Heart right ventricle (tissue), 16 donors: ENCODE results near the gene SPACA4. TPM values are rescaled to one million over a fixed set of nuclear protein-coding genes. Genes with fewer than 3 reads are reported as not detected.
"Not testable (repeated sequence)": the region's sequence is repeated elsewhere in the genome, so short reads cannot be mapped to it uniquely, and the experiment has no call there.

Experiments
- ATAC-seq, 8 donors: fragments of 200-7000 bp; cut with Tn5 transposase; one replicate each; pipeline ENCODE4 v1.9.1; 2020; ENCODE audit warnings: mild to moderate bottlenecking in 8 of 8, moderate library complexity in 8 of 8, moderate number of reproducible peaks in 1 of 8
- DNase-seq, 2 donors: peaks; one replicate each; pipeline ENCODE4 v3.0.0-alpha.2; 2020
- H3K27ac ChIP-seq, 10 donors: fragments of 200-600 bp; sonication (generic) in 2 of 10; one replicate each; pipeline versions ENCODE4 v1.5.0 to v1.8.0; 2020 to 2022; ENCODE audit warnings: mild to moderate bottlenecking in 3 of 10
- H3K27me3 ChIP-seq, 7 donors: fragments of 200-600 bp; one replicate each; pipeline ENCODE4 v1.8.0; 2021 to 2022; ENCODE audit warnings: mild to moderate bottlenecking in 2 of 7
- H3K36me3 ChIP-seq, 9 donors: fragments of 200-600 bp; sonication (generic) in 1 of 9; one replicate each; pipeline versions ENCODE4 v1.5.0 to v1.8.0; 2020 to 2022; ENCODE audit warnings: mild to moderate bottlenecking in 2 of 9
- H3K4me1 ChIP-seq, 9 donors: fragments of 200-600 bp; sonication (generic) in 1 of 9; one replicate each; pipeline versions ENCODE4 v1.5.0 to v1.8.0; 2020 to 2022; ENCODE audit warnings: mild to moderate bottlenecking in 4 of 9
- H3K4me3 ChIP-seq, 10 donors: fragments of 200-600 bp; sonication (generic) in 2 of 10; one replicate each; pipeline versions ENCODE4 v1.5.0 to v1.8.0; 2020 to 2022; ENCODE audit warnings: mild to moderate bottlenecking in 7 of 10, moderate library complexity in 2 of 10
- H3K9me3 ChIP-seq, 11 donors: fragments of 200-600 bp in 10 of 11; sonication (generic) in 2 of 11; one replicate each; pipeline versions ENCODE4 v1.5.0 to v1.8.0; 2013 to 2022; ENCODE audit warnings: mild to moderate bottlenecking in 2 of 11, control low read depth in 1 of 11, moderate library complexity in 1 of 11
- CTCF ChIP-seq, 9 donors: fragments of 200-600 bp; sonication (generic) in 2 of 9; IDR thresholded peaks; one replicate each; pipeline versions ENCODE4 v1.5.0 to v1.8.0; 2021 to 2022; ENCODE audit warnings: antibody characterized with exemption in 9 of 9, mild to moderate bottlenecking in 5 of 9, moderate library complexity in 1 of 9
- WGBS, 2 donors: extraction: QIAGEN DNeasy Blood & Tissue Kit; methylation state at CpG; one replicate each; pipeline ENCODE4 v1.1.7; 2013; ENCODE audit warnings: inconsistent platforms in 1 of 2; 5-methylcytosine and 5-hydroxymethylcytosine counted together
- intact Hi-C, 10 donors: fragments of 100-400 bp; cut with DNase I; formaldehyde crosslinking; loops; one replicate each; pipeline versions ENCODE4 v1.11.1 to v1.14.2; 2022
- polyA plus RNA-seq, 2 donors: library from polyadenylated mRNA; stranded (reverse); fragments of 200-250 nt; gene quantifications; one replicate each; pipeline ENCODE4 v1.2.3, GENCODE V29; 2013
- total RNA-seq, 10 donors: library from RNA; stranded (reverse); fragmentation: NEBNext Ultra II Directional in 3 of 10; extraction: Animal tissue kit (Norgen Biotek cat#: 25700) in 3 of 10; gene quantifications; one replicate each; pipeline versions ENCODE4 v1.2.1 to v1.2.4, GENCODE V29; 2021 to 2023
- donor health status: Arrhythmogenic right ventricular cardiomyopathy.
- donor health status: ischemic (EF 13 %, LVEDD 7.1; RV severe dilation, severe dysfunction).
- donor health status: healthy with polysubstance abuse.
- donor health status: DM: no; HTN: yes; CAD: no.
- donor health status: DM: no; HTN: no; CAD: no.
- donor health status: ischemic (EF 25% LVEDD 6.9; RV normal size, moderate dysfunction).
- donor health status: ischemic (EF 25% LVEDD 5.7; RV mildly dilated, moderate dysfunction).
- donor health status: healthy.
- donor health status: DM: yes; HTN: yes; CAD: no.
- donor health status: Ischemic cardiomyopathy.
- donor health status: ischemic (EF 35%, LVEDD 5.7; RV mildly dilated, moderate dysfunction).
- donor health status: nonischemic (EF 11% LVEDD 7.7; RV severe dilation, severe dysfunction).
- donor health status: DM: yes; HTN: yes; CAD: no.
- donor health status: PGD.
- donor health status: ischemic (EF 29% LVEDD 5.4; RV normal size, mild dysfunction).
- donor health status: nonischemic (EF 23%, LVEDD 6.1; RV moderate dilation, normal function).

Gene SPACA4
- total and polyA plus RNA-seq, 12 donors, result not detected

DNA sequence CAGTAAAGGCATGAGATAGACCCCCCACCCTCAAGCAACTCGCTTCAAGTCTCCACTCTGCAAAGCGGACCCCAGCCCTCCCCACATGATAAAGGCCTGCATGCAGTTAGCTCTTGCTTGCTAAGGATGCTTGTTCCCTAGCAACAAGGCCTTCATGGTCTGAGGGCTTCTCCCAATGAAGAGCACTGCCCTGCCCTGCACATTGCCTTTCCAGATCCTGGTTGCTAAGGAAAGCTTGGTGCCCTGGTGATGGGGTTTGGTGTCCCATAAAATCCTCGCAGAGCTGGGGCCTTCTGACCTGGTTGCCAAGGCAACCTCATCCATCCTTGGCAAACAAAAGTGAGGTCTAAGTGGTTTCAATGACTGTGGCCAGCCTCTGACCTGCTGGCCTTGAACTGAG lies 24.7 kb downstream of the SPACA4 start:
- DNase-seq, result no peak
- Histone ChIP-seq H3K4me3 (peak overlapping the region in 4 of 10 donors; percentile 1 to 20 (median 13)), H3K27me3 (no peaks in the 10 kb centered on the region), H3K4me1 (peaks cover 16 to 65% (median 57%) of the 10 kb centered on the region in 9 donors), H3K27ac (peak overlapping the region; percentile 46 to 84 (median 78)), H3K9me3 (no peaks in the 10 kb centered on the region), H3K36me3 (peaks cover 0 to 67% (median 3%) of the 10 kb centered on the region in 9 donors)
- 68 to 70% methylated on average over 3 of the region's 3 CpGs for WGBS, 2 donors
- no peak for ATAC-seq
- TF ChIP-seq CTCF (IDR thresholded peaks at IDR 0.05), result no peak
- intact Hi-C loops, result loop anchor here in 2 of 10 donors (10.0 kb wide), 1 partner anchor 334 kb away; the partner anchor contains the start of gene FTL (in 2 of the 2)

GRCh38 chr19:48632286-48632685 lies 25.7 kb downstream of the SPACA4 start:
- H3K27me3 ChIP-seq, ATAC-seq, H3K4me3 ChIP-seq, H3K9me3 ChIP-seq, DNase-seq: not testable (repeated sequence)
- 94 to 95% methylated on average over 11 of the region's 11 CpGs for WGBS, 2 donors
- intact Hi-C loops, result loop anchor here in 2 of 10 donors (10.0 kb wide), 1 partner anchor 333 kb away; the partner anchor contains the start of gene FTL (in 2 of the 2)
- Histone ChIP-seq H3K4me1 (peaks cover 16 to 69% (median 58%) of the 10 kb centered on the region in 9 donors), H3K27ac (peak overlapping the region in 6 of 10 donors; percentile 37 to 96 (median 93)), H3K36me3 (peaks cover 0 to 56% (median 3%) of the 10 kb centered on the region in 9 donors)

- no peak for TF ChIP-seq CTCF (IDR thresholded peaks at IDR 0.05)
- peaks cover 16 to 70% (median 58%) of the 10 kb centered on the region in 9 donors for H3K4me1 ChIP-seq
- intact Hi-C loops, result loop anchor here in 2 of 10 donors (10.0 kb wide), 1 partner anchor 332 kb away; the partner anchor contains the start of gene FTL (in 2 of the 2)
- H3K27me3 ChIP-seq, result no peaks in the 10 kb centered on the region
- H3K27ac ChIP-seq, result peak overlapping the region in 9 of 10 donors; percentile 37 to 97 (median 95)
- no peak for DNase-seq
- no peak for ATAC-seq
- peaks cover 0 to 52% (median 3%) of the 10 kb centered on the region in 9 donors for H3K36me3 ChIP-seq
- no peak overlapping the region for H3K4me3 ChIP-seq
- H3K9me3 ChIP-seq, result no peaks in the 10 kb centered on the region
Observed at GRCh38 chr19:48632692-48633147, 26.2 kb downstream of the SPACA4 start.

GRCh38 chr19:48633148-48634035 lies 26.9 kb downstream of the SPACA4 start:
- DNase-seq, result no peak
- ATAC-seq, result no peak
- H3K4me1 ChIP-seq, result peaks cover 17 to 73% (median 60%) of the 10 kb centered on the region in 9 donors
- H3K27ac ChIP-seq, result peak overlapping the region in 9 of 10 donors; percentile 90 to 98 (median 96)
- H3K27me3 ChIP-seq, result no peaks in the 10 kb centered on the region
- H3K4me3 ChIP-seq, result peak overlapping the region in 7 of 10 donors; percentile 73 to 92 (median 81)
- TF ChIP-seq CTCF (IDR thresholded peaks at IDR 0.05), result no peak
- peaks cover 0 to 45% (median 3%) of the 10 kb centered on the region in 9 donors for H3K36me3 ChIP-seq
- intact Hi-C loops, result loop anchor here in 2 of 10 donors (10.0 kb wide), 1 partner anchor 331 kb away; the partner anchor contains the start of gene FTL (in 2 of the 2)
- 72 to 75% methylated on average over 22 of the region's 22 CpGs for WGBS, 2 donors
- no peaks in the 10 kb centered on the region for H3K9me3 ChIP-seq
